Stomach (tissue), 9 donors: Measurements from ENCODE around the gene CCDC116. TPM values are rescaled to one million over a fixed set of nuclear protein-coding genes. Genes with fewer than 3 reads are reported as not detected.

Experiments
- DNase-seq, 2 donors: peaks; one replicate each; pipeline versions ENCODE4 v3.0.0 to v3.0.0-alpha.2; 2013 to 2019
- H3K27ac ChIP-seq, 5 donors: fragments of 200-600 bp in 4 of 5; sonication (generic) in 4 of 5; one replicate each; pipeline ENCODE4 v1.5.1; 2013 to 2019; ENCODE audit warnings: mild to moderate bottlenecking in 1 of 5, moderate library complexity in 1 of 5
- H3K27me3 ChIP-seq, 3 donors: fragments of 200-600 bp; sonication (generic); one replicate each; pipeline ENCODE4 v1.5.1; 2017 to 2019; ENCODE audit warnings: mixed run types in 1 of 3
- H3K36me3 ChIP-seq, 4 donors: fragments of 200-600 bp; sonication (generic); 1 replicate in 3 of 4; 2 replicates in 1 of 4; pipeline ENCODE4 v1.5.1; 2016 to 2019
- H3K4me1 ChIP-seq, 4 donors: fragments of 200-600 bp; sonication (generic); one replicate each; pipeline ENCODE4 v1.5.1; 2016 to 2019
- H3K4me3 ChIP-seq, 4 donors: fragments of 200-600 bp; sonication (generic) in 3 of 4; one replicate each; pipeline ENCODE4 v1.5.1; 2016 to 2019; ENCODE audit warnings: mild to moderate bottlenecking in 1 of 4
- H3K9me3 ChIP-seq, 4 donors: fragments of 200-600 bp; sonication (generic); one replicate each; pipeline ENCODE4 v1.5.1; 2016 to 2019
- EP300 ChIP-seq: sonication (generic); formaldehyde crosslinking; IDR thresholded peaks from one replicate; pipeline ENCODE4 v1.6.1; 2017; ENCODE audit warnings: antibody characterized with exemption
- POLR2A ChIP-seq, 4 donors: fragments of 450-650 bp; IDR thresholded peaks; one replicate each; pipeline ENCODE4 v1.6.1; 2016; ENCODE audit warnings: antibody characterized with exemption in 4 of 4, control low read depth in 2 of 4, mild to moderate bottlenecking in 1 of 4, moderate library complexity in 1 of 4
- POLR2AphosphoS5 ChIP-seq, 3 donors: sonication (generic); formaldehyde crosslinking; IDR thresholded peaks; one replicate each; pipeline ENCODE4 v1.6.1; 2016; ENCODE audit warnings: antibody characterized with exemption in 3 of 3
- WGBS, 5 donors: extraction: QIAGEN DNeasy Blood & Tissue Kit in 3 of 5; methylation state at CpG; one replicate each; pipeline versions ENCODE4 v1.1.5 to v1.1.7; 2013 to 2018; 5-methylcytosine and 5-hydroxymethylcytosine counted together
- intact Hi-C: fragments of 100-400 bp; cut with DNase I; formaldehyde crosslinking; loops from one replicate; pipeline ENCODE4 v1.15.1; 2023; ENCODE audit warnings: low total_unique reads
- polyA plus RNA-seq, 3 donors: library from polyadenylated mRNA; stranded (reverse); fragments of 200-250 nt; gene quantifications; one replicate each; pipeline ENCODE4 v1.2.3, GENCODE V29; 2013
- small RNA-seq, 4 donors: library from RNA; depleted of rRNA; stranded (forward); fragments of <200 nt; gene quantifications; one replicate each; pipeline ENCODE3, GENCODE V24; 2016
- total RNA-seq, 5 donors: library from RNA; depleted of rRNA; stranded (reverse); fragments of >200 nt; gene quantifications; one replicate each; pipeline versions ENCODE4 v1.1.0 to v1.2.3, GENCODE V29; 2014 to 2016
- TF ChIP-seq, protein P1 (sequence below), 7 experiments: fragments of 450-650 bp in 4 of 7; fragments of 200-600 bp in 3 of 7; sonication (generic) in 3 of 7; IDR thresholded peaks; one replicate each; pipeline ENCODE4 v1.5.1; 2016 to 2019; ENCODE audit warnings: antibody characterized with exemption in 7 of 7, control low read depth in 2 of 7, mild to moderate bottlenecking in 1 of 7
- donor health status: healthy with polysubstance abuse.
- donor health status: Bipolar disorder and iron deficiency.
- donor health status: healthy.

Gene CCDC116
- total and polyA plus RNA-seq, 8 donors, result 0.25 to 0.48 TPM; not detected in 6

DNA sequence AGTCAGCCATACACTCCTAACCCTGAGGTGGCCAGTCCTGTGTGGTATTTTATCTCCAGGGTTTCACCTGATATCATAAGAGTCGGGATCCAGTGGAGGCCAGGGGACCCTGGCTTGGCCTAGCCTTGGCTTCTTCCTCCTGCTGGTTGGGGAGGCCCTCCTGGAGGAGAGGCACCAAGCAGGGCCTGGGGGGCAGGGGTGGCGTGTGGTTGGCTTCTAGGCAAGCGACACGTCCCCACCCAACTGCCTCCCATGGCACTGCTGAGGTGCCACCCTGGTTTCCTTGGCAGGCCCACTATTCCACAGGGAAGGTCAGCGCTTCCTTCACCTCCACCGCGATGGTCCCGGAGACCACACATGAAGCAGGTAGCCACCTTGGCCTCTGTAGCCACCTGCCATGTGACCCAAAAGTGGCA, 53.6 kb downstream of the CCDC116 start:
- Histone ChIP-seq H3K27me3 (no peaks in the 10 kb centered on the region), H3K4me3 (no peak overlapping the region), H3K27ac (no peak overlapping the region), H3K9me3 (no peaks in the 10 kb centered on the region), H3K36me3 (peaks cover 52 to 99% (median 97%) of the 10 kb centered on the region in 4 donors), H3K4me1 (no peaks in the 10 kb centered on the region)
- intact Hi-C loops, result no loop called here
- no peak for DNase-seq
- WGBS, 5 donors, result 74 to 96% (median 95%) methylated on average over 2 to 8 of the region's 8 CpGs
- TF ChIP-seq, protein P1, sequence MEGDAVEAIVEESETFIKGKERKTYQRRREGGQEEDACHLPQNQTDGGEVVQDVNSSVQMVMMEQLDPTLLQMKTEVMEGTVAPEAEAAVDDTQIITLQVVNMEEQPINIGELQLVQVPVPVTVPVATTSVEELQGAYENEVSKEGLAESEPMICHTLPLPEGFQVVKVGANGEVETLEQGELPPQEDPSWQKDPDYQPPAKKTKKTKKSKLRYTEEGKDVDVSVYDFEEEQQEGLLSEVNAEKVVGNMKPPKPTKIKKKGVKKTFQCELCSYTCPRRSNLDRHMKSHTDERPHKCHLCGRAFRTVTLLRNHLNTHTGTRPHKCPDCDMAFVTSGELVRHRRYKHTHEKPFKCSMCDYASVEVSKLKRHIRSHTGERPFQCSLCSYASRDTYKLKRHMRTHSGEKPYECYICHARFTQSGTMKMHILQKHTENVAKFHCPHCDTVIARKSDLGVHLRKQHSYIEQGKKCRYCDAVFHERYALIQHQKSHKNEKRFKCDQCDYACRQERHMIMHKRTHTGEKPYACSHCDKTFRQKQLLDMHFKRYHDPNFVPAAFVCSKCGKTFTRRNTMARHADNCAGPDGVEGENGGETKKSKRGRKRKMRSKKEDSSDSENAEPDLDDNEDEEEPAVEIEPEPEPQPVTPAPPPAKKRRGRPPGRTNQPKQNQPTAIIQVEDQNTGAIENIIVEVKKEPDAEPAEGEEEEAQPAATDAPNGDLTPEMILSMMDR (IDR thresholded peaks at IDR 0.05), result no peak
- TF ChIP-seq POLR2A (IDR thresholded peaks at IDR 0.05) (no peak), EP300 (no peak), POLR2AphosphoS5 (IDR thresholded peaks at IDR 0.05) (no peak)

Small RNA genes within 50 kb of the gene (small RNA-seq; reads per million reads assigned to genes)
- gene MIR301B, result 0.14 to 1.2 (median 0.72) reads per million in 4 donors

Other genes with a start within 250 kb of the CCDC116 start
- not detected for gene RIMBP3B, start 249.0 kb upstream of the CCDC116 start, total RNA-seq
- gene RIMBP3B, start 249.0 kb upstream of the CCDC116 start, polyA plus RNA-seq, result under 1 TPM in 1 of 3 donors, not detected in 2; 0.03 TPM
- 1 to 10 TPM in 4 of 5 donors, under 1 TPM in 1; 0.45 to 7.4 (median 7.0) TPM for gene HIC2, start 215.4 kb upstream of the CCDC116 start, total RNA-seq
- gene HIC2, start 215.4 kb upstream of the CCDC116 start, polyA plus RNA-seq, result 1 to 10 TPM in 2 of 3 donors, under 1 TPM in 1; 0.78 to 1.5 (median 1.2) TPM
- 10 to 100 TPM in 1 of 5 donors, 1 to 10 TPM in 1, under 1 TPM in 1, not detected in 2; 0.73 to 69.2 (median 3.6) TPM for gene TMEM191C, start 165.4 kb upstream of the CCDC116 start, total RNA-seq
- gene TMEM191C, start 165.4 kb upstream of the CCDC116 start, polyA plus RNA-seq, result 1 to 10 TPM; 1.8 to 5.8 (median 2.9) TPM
- gene RIMBP3C, start 81.3 kb upstream of the CCDC116 start, total RNA-seq, result under 1 TPM in 2 of 5 donors, not detected in 3; under 0.01 to 0.18 TPM
- gene RIMBP3C, start 81.3 kb upstream of the CCDC116 start, polyA plus RNA-seq, result not detected
- 10 to 100 TPM; 23.1 to 94.2 (median 42.0) TPM for gene UBE2L3, start 65.0 kb upstream of the CCDC116 start, total RNA-seq
- 10 to 100 TPM; 46.1 to 58.0 (median 55.2) TPM for gene UBE2L3, start 65.0 kb upstream of the CCDC116 start, polyA plus RNA-seq
- gene YDJC, start 2.7 kb upstream of the CCDC116 start, total RNA-seq, result 10 to 100 TPM in 4 of 5 donors, 1 to 10 TPM in 1; 8.1 to 75.3 (median 41.1) TPM
- 10 to 100 TPM; 23.8 to 42.4 (median 35.1) TPM for gene YDJC, start 2.7 kb upstream of the CCDC116 start, polyA plus RNA-seq
- gene SDF2L1, start 9.5 kb downstream of the CCDC116 start, total RNA-seq, result 100 to 1,000 TPM in 1 of 5 donors, 10 to 100 TPM in 2, 1 to 10 TPM in 1, not detected in 1; 4.0 to 101 (median 24.2) TPM
- 10 to 100 TPM; 36.4 to 42.7 (median 39.0) TPM for gene SDF2L1, start 9.5 kb downstream of the CCDC116 start, polyA plus RNA-seq
- gene PPIL2, start 33.3 kb downstream of the CCDC116 start, total RNA-seq, result 10 to 100 TPM; 35.0 to 77.9 (median 51.1) TPM
- gene PPIL2, start 33.3 kb downstream of the CCDC116 start, polyA plus RNA-seq, result 10 to 100 TPM; 20.6 to 36.0 (median 22.3) TPM
- 10 to 100 TPM in 1 of 5 donors, 1 to 10 TPM in 3, under 1 TPM in 1; 0.58 to 22.2 (median 5.7) TPM for gene YPEL1, start 103.0 kb downstream of the CCDC116 start, total RNA-seq
- 1 to 10 TPM; 2.5 to 4.0 (median 2.7) TPM for gene YPEL1, start 103.0 kb downstream of the CCDC116 start, polyA plus RNA-seq
- gene MAPK1, start 234.9 kb downstream of the CCDC116 start, total RNA-seq, result 10 to 100 TPM; 42.0 to 81.6 (median 56.5) TPM
- 10 to 100 TPM; 10.4 to 20.5 (median 17.5) TPM for gene MAPK1, start 234.9 kb downstream of the CCDC116 start, polyA plus RNA-seq